ENCODE data around the gene PRDM15. TPM values are rescaled to one million over a fixed set of nuclear protein-coding genes. Genes with fewer than 3 reads are reported as not detected.

Gene PRDM15
- total and polyA plus RNA-seq, 2 donors (not counting 3 experiments of a cell fraction or from before 2014, with no cell fraction given) = 11.8 to 12.9 TPM

- H4K20me1 ChIP-seq (replicated peaks; ENCODE audit: control insufficient read depth, extremely low read depth, insufficient read depth, low read length) = no peaks in the 10 kb centered on the region
Measured at GRCh38 chr21:41821081-41821755, 57.9 kb downstream of the PRDM15 start.

More at GRCh38 chr21:41821081-41821755, 57.9 kb downstream of the PRDM15 start:
- H3K4me2 ChIP-seq (ENCODE audit: insufficient read depth, low read length) = no peak overlapping the region
- dilution Hi-C loops (cut with MboI; ENCODE audit: extremely low pct_ligation_motif_present, low sequenced_read_pairs) = no loop called here
- no peaks in the 10 kb centered on the region for H3K9me3 ChIP-seq (replicated peaks; ENCODE audit: control insufficient read depth, insufficient read depth, low read length)
- H2AFZ ChIP-seq (ENCODE audit: low read depth, low read length) = no peak overlapping the region
- H3K4me1 ChIP-seq (ENCODE audit: control insufficient read depth, extremely low read depth, insufficient read depth, low read length) = no peaks in the 10 kb centered on the region
- CTCF ChIA-PET = no interaction called here
- no peak overlapping the region for H3K9ac ChIP-seq (replicated peaks; ENCODE audit: extremely low read depth, insufficient read depth, low read length)
- POLR2A ChIA-PET = no interaction called here
- BruUV-seq (replicated peaks) = no TSS peak
- intact Hi-C loops (cut with micrococcal nuclease) = no loop called here
- H3K27me3 ChIP-seq (ENCODE audit: control insufficient read depth in 2 of 2, insufficient read depth in 2 of 2, low read length in 2 of 2) = no peaks in the 10 kb centered on the region
- TF ChIP-seq POLR2AphosphoS5 (IDR thresholded peaks at IDR 0.05; ENCODE audit: insufficient read depth, low read depth, low read length) (no peak), MAX (IDR thresholded peaks at IDR 0.05; ENCODE audit: insufficient read depth, insufficient read length) (no peak), GATA2 (IDR thresholded peaks at IDR 0.05; ENCODE audit: insufficient read depth, insufficient read length, low read depth, low read length) (no peak), EZH2 (IDR thresholded peaks at IDR 0.05; ENCODE audit: borderline replicate concordance, low read depth, low read length, severe bottlenecking) (no peak), MYC (IDR thresholded peaks at IDR 0.05; ENCODE audit: low read depth, low read length) (no peak), FOS (IDR thresholded peaks at IDR 0.05; ENCODE audit: borderline replicate concordance, insufficient read depth, low read length) (no peak), POLR2A (IDR thresholded peaks at IDR 0.05; ENCODE audit: low read depth, low read length) (no peak), JUN (IDR thresholded peaks at IDR 0.05; ENCODE audit: borderline replicate concordance, insufficient read depth, insufficient read length, low read depth) (no peak)
- TF ChIP-seq, protein P1, sequence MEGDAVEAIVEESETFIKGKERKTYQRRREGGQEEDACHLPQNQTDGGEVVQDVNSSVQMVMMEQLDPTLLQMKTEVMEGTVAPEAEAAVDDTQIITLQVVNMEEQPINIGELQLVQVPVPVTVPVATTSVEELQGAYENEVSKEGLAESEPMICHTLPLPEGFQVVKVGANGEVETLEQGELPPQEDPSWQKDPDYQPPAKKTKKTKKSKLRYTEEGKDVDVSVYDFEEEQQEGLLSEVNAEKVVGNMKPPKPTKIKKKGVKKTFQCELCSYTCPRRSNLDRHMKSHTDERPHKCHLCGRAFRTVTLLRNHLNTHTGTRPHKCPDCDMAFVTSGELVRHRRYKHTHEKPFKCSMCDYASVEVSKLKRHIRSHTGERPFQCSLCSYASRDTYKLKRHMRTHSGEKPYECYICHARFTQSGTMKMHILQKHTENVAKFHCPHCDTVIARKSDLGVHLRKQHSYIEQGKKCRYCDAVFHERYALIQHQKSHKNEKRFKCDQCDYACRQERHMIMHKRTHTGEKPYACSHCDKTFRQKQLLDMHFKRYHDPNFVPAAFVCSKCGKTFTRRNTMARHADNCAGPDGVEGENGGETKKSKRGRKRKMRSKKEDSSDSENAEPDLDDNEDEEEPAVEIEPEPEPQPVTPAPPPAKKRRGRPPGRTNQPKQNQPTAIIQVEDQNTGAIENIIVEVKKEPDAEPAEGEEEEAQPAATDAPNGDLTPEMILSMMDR (IDR thresholded peaks at IDR 0.05; ENCODE audit: extremely low read depth in 1 of 2, insufficient read depth in 1 of 2, low read depth in 1 of 2, low read length in 2 of 2) = no peak
- no peaks in the 10 kb centered on the region for H3K79me2 ChIP-seq (ENCODE audit: control insufficient read depth, insufficient read depth, low read length)
- no peak overlapping the region for H3K27ac ChIP-seq (ENCODE audit: insufficient read depth, low read depth, low read length)
- DNase-seq (ENCODE audit: low read depth, low spot score) (no peak), FAIRE-seq (no peak)
- H3K4me3 ChIP-seq (replicated peaks in 1 of 3; ENCODE audit: insufficient read depth in 1 of 3, low read depth in 1 of 3, low read length in 3 of 3) = no peak overlapping the region
- no peaks in the 10 kb centered on the region for H3K36me3 ChIP-seq (ENCODE audit: control insufficient read depth in 2 of 2, extremely low read depth in 1 of 2, insufficient read depth in 2 of 2, low read length in 2 of 2)
- H3K9me1 ChIP-seq (replicated peaks; ENCODE audit: control insufficient read depth, extremely low read depth, insufficient read depth, low read length) = no peaks in the 10 kb centered on the region
